Measurements from ENCODE around the gene XPNPEP2. TPM values are rescaled to one million over a fixed set of nuclear protein-coding genes. Genes with fewer than 3 reads are reported as not detected.

The XPNPEP2 gene
- total RNA-seq, 1 experiment from 2014 or later = 0.11 TPM

DNA sequence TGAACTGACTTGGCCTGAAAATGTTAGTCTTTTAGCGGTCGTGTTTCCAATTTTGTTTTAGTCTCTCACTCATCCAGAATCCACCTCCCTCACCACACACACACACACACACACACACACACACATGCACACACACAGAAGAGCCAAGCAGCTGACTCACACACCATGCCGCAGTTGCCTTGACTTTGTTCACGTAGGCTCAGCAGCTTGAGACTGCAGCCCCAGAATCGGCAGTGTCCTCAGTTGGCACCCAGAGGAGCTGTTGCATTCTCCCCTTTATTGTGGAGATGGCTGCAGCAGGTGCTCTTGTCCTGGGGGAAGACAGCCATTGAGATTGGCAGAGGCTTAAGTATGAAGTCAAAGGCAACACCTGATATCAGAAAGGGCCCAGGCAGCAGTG is 20.9 kb upstream of the XPNPEP2 start (continued):
- TF ChIP-seq SMAD3 (CRISPR knock-in tag; IDR thresholded peaks at IDR 0.05; ENCODE audit: borderline replicate concordance) = no peak
- no peak for TF ChIP-seq PRRX2 (CRISPR knock-in tag; IDR thresholded peaks at IDR 0.05)
- TF ChIP-seq, protein P1, sequence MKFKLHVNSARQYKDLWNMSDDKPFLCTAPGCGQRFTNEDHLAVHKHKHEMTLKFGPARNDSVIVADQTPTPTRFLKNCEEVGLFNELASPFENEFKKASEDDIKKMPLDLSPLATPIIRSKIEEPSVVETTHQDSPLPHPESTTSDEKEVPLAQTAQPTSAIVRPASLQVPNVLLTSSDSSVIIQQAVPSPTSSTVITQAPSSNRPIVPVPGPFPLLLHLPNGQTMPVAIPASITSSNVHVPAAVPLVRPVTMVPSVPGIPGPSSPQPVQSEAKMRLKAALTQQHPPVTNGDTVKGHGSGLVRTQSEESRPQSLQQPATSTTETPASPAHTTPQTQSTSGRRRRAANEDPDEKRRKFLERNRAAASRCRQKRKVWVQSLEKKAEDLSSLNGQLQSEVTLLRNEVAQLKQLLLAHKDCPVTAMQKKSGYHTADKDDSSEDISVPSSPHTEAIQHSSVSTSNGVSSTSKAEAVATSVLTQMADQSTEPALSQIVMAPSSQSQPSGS (CRISPR knock-in tag; IDR thresholded peaks at IDR 0.05; ENCODE audit: borderline replicate concordance, low read depth) = no peak
- TF ChIP-seq FOXP1 (CRISPR knock-in tag; IDR thresholded peaks at IDR 0.05; ENCODE audit: borderline replicate concordance) = no peak

DNA sequence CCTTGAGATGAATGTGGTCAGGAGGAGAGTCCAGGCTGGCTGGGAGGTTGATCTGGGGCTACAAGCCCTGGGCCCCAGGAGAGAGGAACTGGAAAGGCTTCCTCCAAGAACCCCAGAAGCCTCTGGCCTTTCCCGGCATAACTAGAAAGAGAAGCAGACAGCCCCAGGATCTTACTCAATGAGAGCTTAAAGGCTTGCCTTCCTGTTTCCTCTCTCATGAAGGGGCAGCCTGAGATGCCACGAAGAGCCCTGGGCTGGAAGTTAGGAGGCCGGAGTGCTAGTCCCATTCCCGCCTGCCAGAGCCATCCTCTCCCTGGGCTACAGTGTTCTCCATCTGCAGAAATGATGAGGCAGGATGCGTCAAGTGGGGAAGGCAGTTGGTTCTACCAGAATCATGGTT is 20.1 kb upstream of the XPNPEP2 start:
- TF ChIP-seq, protein P2, sequence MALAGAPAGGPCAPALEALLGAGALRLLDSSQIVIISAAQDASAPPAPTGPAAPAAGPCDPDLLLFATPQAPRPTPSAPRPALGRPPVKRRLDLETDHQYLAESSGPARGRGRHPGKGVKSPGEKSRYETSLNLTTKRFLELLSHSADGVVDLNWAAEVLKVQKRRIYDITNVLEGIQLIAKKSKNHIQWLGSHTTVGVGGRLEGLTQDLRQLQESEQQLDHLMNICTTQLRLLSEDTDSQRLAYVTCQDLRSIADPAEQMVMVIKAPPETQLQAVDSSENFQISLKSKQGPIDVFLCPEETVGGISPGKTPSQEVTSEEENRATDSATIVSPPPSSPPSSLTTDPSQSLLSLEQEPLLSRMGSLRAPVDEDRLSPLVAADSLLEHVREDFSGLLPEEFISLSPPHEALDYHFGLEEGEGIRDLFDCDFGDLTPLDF (CRISPR knock-in tag; IDR thresholded peaks at IDR 0.05) = no peak
- TF ChIP-seq ETV6 (CRISPR knock-in tag; IDR thresholded peaks at IDR 0.05) (no peak), ZNF396 (CRISPR knock-in tag; IDR thresholded peaks at IDR 0.05; ENCODE audit: borderline replicate concordance) (no peak), ESRRA (CRISPR knock-in tag; IDR thresholded peaks at IDR 0.05; ENCODE audit: borderline replicate concordance) (no peak), TEAD4 (CRISPR knock-in tag; IDR thresholded peaks at IDR 0.05) (no peak), ZNF423 (CRISPR knock-in tag; IDR thresholded peaks at IDR 0.05) (no peak), ZNF121 (CRISPR knock-in tag; IDR thresholded peaks at IDR 0.05) (no peak), OVOL2 (CRISPR knock-in tag; IDR thresholded peaks at IDR 0.05; ENCODE audit: borderline replicate concordance) (no peak)
- TF ChIP-seq, protein P3, sequence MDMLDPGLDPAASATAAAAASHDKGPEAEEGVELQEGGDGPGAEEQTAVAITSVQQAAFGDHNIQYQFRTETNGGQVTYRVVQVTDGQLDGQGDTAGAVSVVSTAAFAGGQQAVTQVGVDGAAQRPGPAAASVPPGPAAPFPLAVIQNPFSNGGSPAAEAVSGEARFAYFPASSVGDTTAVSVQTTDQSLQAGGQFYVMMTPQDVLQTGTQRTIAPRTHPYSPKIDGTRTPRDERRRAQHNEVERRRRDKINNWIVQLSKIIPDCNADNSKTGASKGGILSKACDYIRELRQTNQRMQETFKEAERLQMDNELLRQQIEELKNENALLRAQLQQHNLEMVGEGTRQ (CRISPR knock-in tag; IDR thresholded peaks at IDR 0.05) = no peak
- TF ChIP-seq, protein P4, sequence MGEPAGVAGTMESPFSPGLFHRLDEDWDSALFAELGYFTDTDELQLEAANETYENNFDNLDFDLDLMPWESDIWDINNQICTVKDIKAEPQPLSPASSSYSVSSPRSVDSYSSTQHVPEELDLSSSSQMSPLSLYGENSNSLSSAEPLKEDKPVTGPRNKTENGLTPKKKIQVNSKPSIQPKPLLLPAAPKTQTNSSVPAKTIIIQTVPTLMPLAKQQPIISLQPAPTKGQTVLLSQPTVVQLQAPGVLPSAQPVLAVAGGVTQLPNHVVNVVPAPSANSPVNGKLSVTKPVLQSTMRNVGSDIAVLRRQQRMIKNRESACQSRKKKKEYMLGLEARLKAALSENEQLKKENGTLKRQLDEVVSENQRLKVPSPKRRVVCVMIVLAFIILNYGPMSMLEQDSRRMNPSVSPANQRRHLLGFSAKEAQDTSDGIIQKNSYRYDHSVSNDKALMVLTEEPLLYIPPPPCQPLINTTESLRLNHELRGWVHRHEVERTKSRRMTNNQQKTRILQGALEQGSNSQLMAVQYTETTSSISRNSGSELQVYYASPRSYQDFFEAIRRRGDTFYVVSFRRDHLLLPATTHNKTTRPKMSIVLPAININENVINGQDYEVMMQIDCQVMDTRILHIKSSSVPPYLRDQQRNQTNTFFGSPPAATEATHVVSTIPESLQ (CRISPR knock-in tag; IDR thresholded peaks at IDR 0.05) = no peak
- TF ChIP-seq, protein P5, sequence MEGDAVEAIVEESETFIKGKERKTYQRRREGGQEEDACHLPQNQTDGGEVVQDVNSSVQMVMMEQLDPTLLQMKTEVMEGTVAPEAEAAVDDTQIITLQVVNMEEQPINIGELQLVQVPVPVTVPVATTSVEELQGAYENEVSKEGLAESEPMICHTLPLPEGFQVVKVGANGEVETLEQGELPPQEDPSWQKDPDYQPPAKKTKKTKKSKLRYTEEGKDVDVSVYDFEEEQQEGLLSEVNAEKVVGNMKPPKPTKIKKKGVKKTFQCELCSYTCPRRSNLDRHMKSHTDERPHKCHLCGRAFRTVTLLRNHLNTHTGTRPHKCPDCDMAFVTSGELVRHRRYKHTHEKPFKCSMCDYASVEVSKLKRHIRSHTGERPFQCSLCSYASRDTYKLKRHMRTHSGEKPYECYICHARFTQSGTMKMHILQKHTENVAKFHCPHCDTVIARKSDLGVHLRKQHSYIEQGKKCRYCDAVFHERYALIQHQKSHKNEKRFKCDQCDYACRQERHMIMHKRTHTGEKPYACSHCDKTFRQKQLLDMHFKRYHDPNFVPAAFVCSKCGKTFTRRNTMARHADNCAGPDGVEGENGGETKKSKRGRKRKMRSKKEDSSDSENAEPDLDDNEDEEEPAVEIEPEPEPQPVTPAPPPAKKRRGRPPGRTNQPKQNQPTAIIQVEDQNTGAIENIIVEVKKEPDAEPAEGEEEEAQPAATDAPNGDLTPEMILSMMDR (IDR thresholded peaks at IDR 0.05) = no peak
- TF ChIP-seq, protein P6, sequence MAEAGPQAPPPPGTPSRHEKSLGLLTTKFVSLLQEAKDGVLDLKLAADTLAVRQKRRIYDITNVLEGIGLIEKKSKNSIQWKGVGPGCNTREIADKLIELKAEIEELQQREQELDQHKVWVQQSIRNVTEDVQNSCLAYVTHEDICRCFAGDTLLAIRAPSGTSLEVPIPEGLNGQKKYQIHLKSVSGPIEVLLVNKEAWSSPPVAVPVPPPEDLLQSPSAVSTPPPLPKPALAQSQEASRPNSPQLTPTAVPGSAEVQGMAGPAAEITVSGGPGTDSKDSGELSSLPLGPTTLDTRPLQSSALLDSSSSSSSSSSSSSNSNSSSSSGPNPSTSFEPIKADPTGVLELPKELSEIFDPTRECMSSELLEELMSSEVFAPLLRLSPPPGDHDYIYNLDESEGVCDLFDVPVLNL (CRISPR knock-in tag; IDR thresholded peaks at IDR 0.05; ENCODE audit: borderline replicate concordance, low read depth) = no peak
- TF ChIP-seq, protein P7, sequence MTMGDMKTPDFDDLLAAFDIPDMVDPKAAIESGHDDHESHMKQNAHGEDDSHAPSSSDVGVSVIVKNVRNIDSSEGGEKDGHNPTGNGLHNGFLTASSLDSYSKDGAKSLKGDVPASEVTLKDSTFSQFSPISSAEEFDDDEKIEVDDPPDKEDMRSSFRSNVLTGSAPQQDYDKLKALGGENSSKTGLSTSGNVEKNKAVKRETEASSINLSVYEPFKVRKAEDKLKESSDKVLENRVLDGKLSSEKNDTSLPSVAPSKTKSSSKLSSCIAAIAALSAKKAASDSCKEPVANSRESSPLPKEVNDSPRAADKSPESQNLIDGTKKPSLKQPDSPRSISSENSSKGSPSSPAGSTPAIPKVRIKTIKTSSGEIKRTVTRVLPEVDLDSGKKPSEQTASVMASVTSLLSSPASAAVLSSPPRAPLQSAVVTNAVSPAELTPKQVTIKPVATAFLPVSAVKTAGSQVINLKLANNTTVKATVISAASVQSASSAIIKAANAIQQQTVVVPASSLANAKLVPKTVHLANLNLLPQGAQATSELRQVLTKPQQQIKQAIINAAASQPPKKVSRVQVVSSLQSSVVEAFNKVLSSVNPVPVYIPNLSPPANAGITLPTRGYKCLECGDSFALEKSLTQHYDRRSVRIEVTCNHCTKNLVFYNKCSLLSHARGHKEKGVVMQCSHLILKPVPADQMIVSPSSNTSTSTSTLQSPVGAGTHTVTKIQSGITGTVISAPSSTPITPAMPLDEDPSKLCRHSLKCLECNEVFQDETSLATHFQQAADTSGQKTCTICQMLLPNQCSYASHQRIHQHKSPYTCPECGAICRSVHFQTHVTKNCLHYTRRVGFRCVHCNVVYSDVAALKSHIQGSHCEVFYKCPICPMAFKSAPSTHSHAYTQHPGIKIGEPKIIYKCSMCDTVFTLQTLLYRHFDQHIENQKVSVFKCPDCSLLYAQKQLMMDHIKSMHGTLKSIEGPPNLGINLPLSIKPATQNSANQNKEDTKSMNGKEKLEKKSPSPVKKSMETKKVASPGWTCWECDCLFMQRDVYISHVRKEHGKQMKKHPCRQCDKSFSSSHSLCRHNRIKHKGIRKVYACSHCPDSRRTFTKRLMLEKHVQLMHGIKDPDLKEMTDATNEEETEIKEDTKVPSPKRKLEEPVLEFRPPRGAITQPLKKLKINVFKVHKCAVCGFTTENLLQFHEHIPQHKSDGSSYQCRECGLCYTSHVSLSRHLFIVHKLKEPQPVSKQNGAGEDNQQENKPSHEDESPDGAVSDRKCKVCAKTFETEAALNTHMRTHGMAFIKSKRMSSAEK (CRISPR knock-in tag; IDR thresholded peaks at IDR 0.05; ENCODE audit: borderline replicate concordance) = no peak
- TF ChIP-seq, protein P8, sequence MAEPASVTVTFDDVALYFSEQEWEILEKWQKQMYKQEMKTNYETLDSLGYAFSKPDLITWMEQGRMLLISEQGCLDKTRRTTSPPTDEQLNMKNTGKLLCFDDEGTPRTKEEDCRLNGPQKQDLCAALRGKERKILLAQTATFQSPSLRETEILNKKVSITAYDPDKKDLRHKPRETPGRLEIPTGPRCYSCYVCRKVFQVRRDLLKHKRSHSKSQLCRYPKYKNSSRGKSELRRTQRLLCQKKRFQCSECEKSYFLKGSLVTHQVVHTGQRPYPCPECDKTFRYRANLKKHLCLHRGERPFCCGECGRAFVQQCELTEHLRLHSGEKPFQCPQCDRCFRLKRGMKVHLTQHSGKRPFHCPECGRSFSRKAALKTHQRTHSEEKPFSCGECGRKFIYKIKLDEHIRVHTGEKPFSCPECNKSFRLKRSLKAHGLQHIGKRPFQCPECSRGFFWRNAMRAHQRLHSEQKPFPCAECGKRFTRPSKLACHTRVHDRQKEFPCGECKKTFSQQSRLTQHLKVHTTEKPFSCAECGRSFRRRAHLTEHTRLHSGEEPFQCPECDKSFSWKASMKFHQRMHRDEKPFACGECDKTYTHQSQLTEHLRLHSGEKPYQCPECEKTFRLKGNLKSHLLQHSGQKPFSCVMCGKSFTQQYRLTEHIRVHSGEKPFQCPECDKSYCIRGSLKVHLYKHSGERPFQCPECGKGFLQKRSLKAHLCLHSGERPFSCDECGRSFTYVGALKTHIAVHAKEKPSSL (CRISPR knock-in tag; conservative IDR thresholded peaks at IDR 0.05) = no peak
- H3K36me3 Mint-ChIP-seq = no peaks in the 10 kb centered on the region
- no peaks in the 10 kb centered on the region for H3K9me3 Mint-ChIP-seq
- CTCF ChIA-PET = interaction anchor here (1.2 to 2.4 kb wide), 2 partner anchors 40 to 63 kb away, joined by 4 to 10 read pairs; no protein-coding TSS in a partner anchor
- H3K4me3 Mint-ChIP-seq = no peak overlapping the region
- ATAC-seq (no peak), DNase-seq (ENCODE audit: low spot score) (no peak)
- no peaks in the 10 kb centered on the region; the same call in none of the 2 replicates for H3K27me3 Mint-ChIP-seq (ENCODE audit: low read depth)
- POLR2A ChIA-PET = no interaction called here
- peak overlapping the region; percentile 74; the same call in 1 of the 2 replicates for H3K27ac Mint-ChIP-seq
- peaks cover 46% of the 10 kb centered on the region for H3K4me1 Mint-ChIP-seq
